Hepatocyte (in vitro differentiated cells): Measurements from ENCODE around the gene IFT122. TPM values are rescaled to one million over a fixed set of nuclear protein-coding genes. Genes with fewer than 3 reads are reported as not detected.
A peak's percentile ranks its signal among the peaks of the same experiment; 100 is the strongest.

ENCODE experiments used
- DNase-seq: peaks from one replicate; pipeline ENCODE4 v3.0.0-alpha.2; 2016; ENCODE audit warnings: low spot score
- H2AFZ ChIP-seq: fragments of 200-600 bp; sonication (generic); 2 replicates; pipeline ENCODE4 v1.6.0; 2016; ENCODE audit warnings: antibody characterized with exemption, mild to moderate bottlenecking
- H3K27ac ChIP-seq: fragments of 200-600 bp; sonication (generic); 2 replicates; pipeline ENCODE4 v1.5.1; 2016; ENCODE audit warnings: mild to moderate bottlenecking
- H3K27me3 ChIP-seq: fragments of 200-600 bp; sonication (generic); 2 replicates; pipeline ENCODE4 v1.6.1; 2016
- H3K36me3 ChIP-seq: fragments of 200-600 bp; sonication (generic); replicated peaks from 2 replicates; pipeline ENCODE4 v1.5.1; 2016; ENCODE audit warnings: low read depth; ENCODE audit not compliant: insufficient read depth
- H3K4me1 ChIP-seq: fragments of 200-600 bp; sonication (generic); 2 replicates; pipeline ENCODE4 v1.5.1; 2016; ENCODE audit warnings: mild to moderate bottlenecking, moderate library complexity; ENCODE audit not compliant: insufficient read depth
- H3K4me2 ChIP-seq: fragments of 200-600 bp; sonication (generic); 2 replicates; pipeline ENCODE4 v1.6.0; 2016
- H3K4me3 ChIP-seq: fragments of 200-600 bp; sonication (generic); 2 replicates; pipeline ENCODE4 v1.5.1; 2016; ENCODE audit warnings: mild to moderate bottlenecking
- H3K79me2 ChIP-seq: fragments of 200-600 bp; sonication (generic); 2 replicates; pipeline ENCODE4 v1.6.0; 2017; ENCODE audit warnings: mild to moderate bottlenecking
- H3K9me2 ChIP-seq: fragments of 200-600 bp; sonication (generic); replicated peaks from 2 replicates; pipeline ENCODE4 v1.6.0; 2017; ENCODE audit warnings: mild to moderate bottlenecking; ENCODE audit not compliant: insufficient read depth
- H3K9me3 ChIP-seq: fragments of 200-600 bp; sonication (generic); 2 replicates; pipeline ENCODE4 v1.5.1; 2016; ENCODE audit warnings: low read depth, mild to moderate bottlenecking
- H4K20me1 ChIP-seq: fragments of 200-600 bp; sonication (generic); 2 replicates; pipeline ENCODE4 v1.6.0; 2016; ENCODE audit warnings: mild to moderate bottlenecking; ENCODE audit not compliant: insufficient read depth, poor library complexity, severe bottlenecking
- CTCF ChIP-seq: fragments of 200-600 bp; sonication (generic); IDR thresholded peaks from 2 replicates; pipeline ENCODE4 v1.5.1; 2016; ENCODE audit warnings: antibody characterized with exemption, mild to moderate bottlenecking; ENCODE audit not compliant: poor library complexity
- EZH2 ChIP-seq: fragments of 200-600 bp; sonication (generic); IDR thresholded peaks from 2 replicates; pipeline ENCODE4 v1.6.1; 2016; ENCODE audit warnings: antibody characterized with exemption, mild to moderate bottlenecking, borderline replicate concordance
- EZH2phosphoT487 ChIP-seq: fragments of 200-600 bp; sonication (generic); IDR thresholded peaks from one replicate; pipeline ENCODE4 v1.6.1; 2018; ENCODE audit warnings: antibody characterized with exemption, mild to moderate bottlenecking, low read depth, moderate library complexity; ENCODE audit not compliant: unreplicated experiment, severe bottlenecking
- whole genome bisulfite sequencing: methylation state at CpG from one replicate; pipeline ENCODE4 v1.1.6; 2016; ENCODE audit warnings: low lambda C conversion rate; ENCODE audit errors: missing lambda C conversion rate; 5-methylcytosine and 5-hydroxymethylcytosine counted together
- polyA plus RNA-seq: library from polyadenylated mRNA; unstranded; fragments of >200 nt; fragmentation: Nextera tagmentation; extraction: Ambion mirVana; gene quantifications from 2 replicates; pipeline ENCODE4 v1.2.1, GENCODE V29; 2016
- total RNA-seq: library from RNA; depleted of rRNA; stranded (reverse); fragments of >200 nt; gene quantifications from 2 replicates; pipeline ENCODE4 v1.2.3, GENCODE V29; 2014

Gene IFT122
- total and polyA plus RNA-seq, 2 experiments from 2014 or later, result 11.4 to 14.6 TPM

- Histone ChIP-seq H3K4me2 (peak overlapping the region; percentile 68), H3K9me2 (no peaks in the 10 kb centered on the region), H3K4me3 (no peak overlapping the region), H4K20me1 (no peaks in the 10 kb centered on the region), H3K27me3 (no peaks in the 10 kb centered on the region), H2AFZ (no peak overlapping the region), H3K4me1 (peaks cover 58% of the 10 kb centered on the region), H3K27ac (peak overlapping the region; percentile 96), H3K9me3 (no peaks in the 10 kb centered on the region), H3K36me3 (no peaks in the 10 kb centered on the region), H3K79me2 (peaks cover 6% of the 10 kb centered on the region)
- WGBS, result 93% methylated on average over 20 of the region's 20 CpGs
- TF ChIP-seq EZH2phosphoT487 (no peak), EZH2 (no peak), CTCF (no peak)
- DNase-seq, result no peak
Observed at GRCh38 chr3:129559565-129560079, 119.6 kb downstream of the IFT122 start.

- peak overlapping the region; percentile 68 for H3K4me2 ChIP-seq
- 74% methylated on average over 15 of the region's 16 CpGs for WGBS
- no peaks in the 10 kb centered on the region for H3K9me2 ChIP-seq
- no peaks in the 10 kb centered on the region for H3K27me3 ChIP-seq
- H3K4me3 ChIP-seq, result no peak overlapping the region
- peaks cover 51% of the 10 kb centered on the region for H3K4me1 ChIP-seq
- peak overlapping the region; percentile 96 for H3K27ac ChIP-seq
- peaks cover 6% of the 10 kb centered on the region for H3K79me2 ChIP-seq
- no peaks in the 10 kb centered on the region for H4K20me1 ChIP-seq
- H3K36me3 ChIP-seq, result no peaks in the 10 kb centered on the region
- TF ChIP-seq EZH2, result no peak
- no peak for TF ChIP-seq EZH2phosphoT487
- TF ChIP-seq CTCF, result no peak
- H3K9me3 ChIP-seq, result no peaks in the 10 kb centered on the region
- H2AFZ ChIP-seq, result peak overlapping the region; percentile 26
- peak; percentile 71 for DNase-seq
Observed at GRCh38 chr3:129560269-129560787, 120.3 kb downstream of the IFT122 start.

GRCh38 chr3:129560911-129561594 is 121.0 kb downstream of the IFT122 start:
- Histone ChIP-seq H4K20me1 (no peaks in the 10 kb centered on the region), H3K4me3 (no peak overlapping the region), H2AFZ (peak overlapping the region; percentile 26), H3K36me3 (no peaks in the 10 kb centered on the region), H3K4me2 (peak overlapping the region; percentile 68), H3K27ac (peak overlapping the region; percentile 96), H3K9me3 (no peaks in the 10 kb centered on the region), H3K9me2 (no peaks in the 10 kb centered on the region), H3K4me1 (peaks cover 47% of the 10 kb centered on the region), H3K79me2 (peaks cover 6% of the 10 kb centered on the region), H3K27me3 (no peaks in the 10 kb centered on the region)
- 44% methylated on average over 16 of the region's 18 CpGs for WGBS
- TF ChIP-seq EZH2phosphoT487 (no peak), EZH2 (no peak), CTCF (no peak)
- DNase-seq, result peak; percentile 83
